GOT3 (cell line): Measurements from ENCODE around the gene ARID3B.
A peak's percentile ranks its signal among the peaks of the same experiment; 100 is the strongest.
"Not testable (repeated sequence)": the region's sequence is repeated elsewhere in the genome, so short reads cannot be mapped to it uniquely, and the experiment has no call there.

ENCODE experiments used
- DNase-seq: peaks from one replicate; lab custom pipeline; 2025; ENCODE audit warnings: mixed read lengths; lab: John Stamatoyannopoulos, UW

The ARID3B gene

GRCh38 chr15:74535388-74536084 is 5.5 kb upstream of the ARID3B start:
- DNase-seq, result no peak

GRCh38 chr15:74537736-74538135 is 3.3 kb upstream of the ARID3B start:
- DNase-seq, result no peak

GRCh38 chr15:74539521-74539920 is 1.5 kb upstream of the ARID3B start:
- not testable (repeated sequence) for DNase-seq

GRCh38 chr15:74540161-74540760 is 759 bp upstream of the ARID3B start:
- DNase-seq, result no peak

GRCh38 chr15:74541494-74542165 is 610 bp downstream of the ARID3B start:
- DNase-seq, result no peak

GRCh38 chr15:74542166-74543042 is 1.4 kb downstream of the ARID3B start:
- no peak for DNase-seq

- DNase-seq, result no peak
These were observed 2.0 kb downstream of the ARID3B start for GRCh38 chr15:74543043-74543422.

- DNase-seq, result no peak
These were observed 2.6 kb downstream of the ARID3B start for GRCh38 chr15:74543583-74543982.

GRCh38 chr15:74545086-74545485 is 4.1 kb downstream of the ARID3B start:
- DNase-seq, result no peak

- DNase-seq, result peak; percentile 90
These were observed 5.0 kb downstream of the ARID3B start for GRCh38 chr15:74545776-74546656.

- no peak for DNase-seq
These were observed 6.6 kb downstream of the ARID3B start for GRCh38 chr15:74547616-74548015.

- no peak for DNase-seq
These were observed 7.2 kb downstream of the ARID3B start for GRCh38 chr15:74548241-74548640.

- DNase-seq, result no peak
These were observed 8.8 kb downstream of the ARID3B start for GRCh38 chr15:74549816-74550215.

GRCh38 chr15:74551714-74552113 is 10.7 kb downstream of the ARID3B start:
- no peak for DNase-seq

GRCh38 chr15:74552773-74553441 is 11.9 kb downstream of the ARID3B start:
- no peak for DNase-seq

GRCh38 chr15:74555192-74555591 is 14.2 kb downstream of the ARID3B start:
- DNase-seq, result no peak

- DNase-seq, result no peak
These were observed 17.7 kb downstream of the ARID3B start for GRCh38 chr15:74558706-74559105.

GRCh38 chr15:74563442-74563841 is 22.4 kb downstream of the ARID3B start:
- no peak for DNase-seq

- DNase-seq, result no peak
These were observed 23.2 kb downstream of the ARID3B start for GRCh38 chr15:74564182-74564581.

- no peak for DNase-seq
These were observed 24.5 kb downstream of the ARID3B start for GRCh38 chr15:74565381-74566085.
